ENCODE data around the gene CTBP2.

DNA sequence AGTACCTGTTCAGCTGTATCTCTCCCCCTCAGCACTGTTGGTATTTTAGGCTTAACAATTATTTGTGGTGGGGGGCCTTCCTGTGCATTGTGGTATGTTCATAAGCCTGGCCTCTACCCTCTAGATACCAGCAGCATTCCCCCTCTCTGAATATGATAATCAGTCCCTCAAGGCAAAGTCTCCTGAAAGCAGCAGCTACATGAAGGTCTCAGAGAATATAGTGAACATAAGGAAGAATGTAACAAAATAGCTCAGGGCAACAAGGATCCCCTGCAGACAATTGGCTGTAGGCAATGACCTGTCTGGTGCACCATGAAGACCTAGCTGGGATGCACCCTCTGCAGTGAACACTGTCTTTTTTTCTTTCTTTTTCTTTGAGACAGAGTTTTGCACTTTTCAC is 86.4 kb downstream of the CTBP2 start:
- TF ChIP-seq, protein P1, sequence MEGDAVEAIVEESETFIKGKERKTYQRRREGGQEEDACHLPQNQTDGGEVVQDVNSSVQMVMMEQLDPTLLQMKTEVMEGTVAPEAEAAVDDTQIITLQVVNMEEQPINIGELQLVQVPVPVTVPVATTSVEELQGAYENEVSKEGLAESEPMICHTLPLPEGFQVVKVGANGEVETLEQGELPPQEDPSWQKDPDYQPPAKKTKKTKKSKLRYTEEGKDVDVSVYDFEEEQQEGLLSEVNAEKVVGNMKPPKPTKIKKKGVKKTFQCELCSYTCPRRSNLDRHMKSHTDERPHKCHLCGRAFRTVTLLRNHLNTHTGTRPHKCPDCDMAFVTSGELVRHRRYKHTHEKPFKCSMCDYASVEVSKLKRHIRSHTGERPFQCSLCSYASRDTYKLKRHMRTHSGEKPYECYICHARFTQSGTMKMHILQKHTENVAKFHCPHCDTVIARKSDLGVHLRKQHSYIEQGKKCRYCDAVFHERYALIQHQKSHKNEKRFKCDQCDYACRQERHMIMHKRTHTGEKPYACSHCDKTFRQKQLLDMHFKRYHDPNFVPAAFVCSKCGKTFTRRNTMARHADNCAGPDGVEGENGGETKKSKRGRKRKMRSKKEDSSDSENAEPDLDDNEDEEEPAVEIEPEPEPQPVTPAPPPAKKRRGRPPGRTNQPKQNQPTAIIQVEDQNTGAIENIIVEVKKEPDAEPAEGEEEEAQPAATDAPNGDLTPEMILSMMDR (IDR thresholded peaks at IDR 0.05): no peak
- TF ChIP-seq POLR2A (IDR thresholded peaks at IDR 0.05): no peak

All from thyroid gland (tissue), 4 donors.